ENCODE data around the gene PHF19.

GRCh38 chr9:120869726-120870125 lies 7.3 kb downstream of the PHF19 start:
- TF ChIP-seq EZH2 (IDR thresholded peaks at IDR 0.05; ENCODE audit: insufficient read depth, poor library complexity, severe bottlenecking) (no peak), EZH2phosphoT487 (IDR thresholded peaks at IDR 0.05; ENCODE audit: insufficient read depth, low read depth) (no peak)

Measured in GM23248 (cell line).